Gastrocnemius medialis (tissue), 4 donors: Measurements from ENCODE around the gene VWA3B.

Experiments
- CTCF ChIP-seq, 5 experiments: fragments of 450-650 bp in 3 of 5; fragments of 200-600 bp in 2 of 5; sonication (generic) in 2 of 5; IDR thresholded peaks in 4 of 5; conservative IDR thresholded peaks in 1 of 5; 1 replicate in 4 of 5; 2 replicates in 1 of 5; pipeline ENCODE4 v1.5.1; 2016 to 2019; ENCODE audit warnings: antibody characterized with exemption in 5 of 5, mild to moderate bottlenecking in 3 of 5, moderate library complexity in 3 of 5
- POLR2A ChIP-seq, 2 donors: fragments of 450-650 bp; IDR thresholded peaks; one replicate each; pipeline ENCODE4 v1.6.1; 2017; ENCODE audit warnings: antibody characterized with exemption in 2 of 2, mild to moderate bottlenecking in 2 of 2, moderate library complexity in 2 of 2

- TF ChIP-seq CTCF (IDR thresholded peaks at IDR 0.05 in 4 of 5, conservative IDR thresholded peaks at IDR 0.05 in 1 of 5), result no peak
- no peak for TF ChIP-seq POLR2A (IDR thresholded peaks at IDR 0.05)
Measured at GRCh38 chr2:98346311-98347236, 259.6 kb downstream of the VWA3B start, which contains the start of gene CNGA3.
